CD4-positive, alpha-beta T cell treated with Interleukin-17A for 4 hours (primary cell): ENCODE results near the gene GAB1.

Source experiments
- DNase-seq: peaks from one replicate; pipeline ENCODE4 v3.0.0-alpha.2; 2020; ENCODE audit warnings: mixed read lengths

Gene GAB1

DNA sequence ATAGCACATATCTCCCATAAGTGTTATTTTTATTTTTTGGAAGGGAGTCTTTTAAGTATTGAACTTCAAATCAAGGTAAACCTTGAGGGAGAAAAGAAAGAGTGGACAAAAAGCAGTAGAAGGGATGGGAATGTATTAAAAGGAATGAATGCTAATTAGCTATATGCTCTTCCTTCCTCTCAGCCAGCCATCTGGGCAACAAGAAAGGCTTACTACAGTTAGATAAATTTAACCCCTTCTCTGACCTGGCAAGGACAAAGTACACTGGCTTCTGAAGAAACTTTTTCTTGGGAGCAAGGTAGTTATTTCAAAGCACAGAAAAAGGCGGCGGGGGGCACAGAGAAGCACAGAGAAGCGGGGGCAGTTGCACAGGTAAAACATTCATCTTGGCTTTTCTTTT, 54.6 kb downstream of the GAB1 start:
- DNase-seq, result no peak

DNA sequence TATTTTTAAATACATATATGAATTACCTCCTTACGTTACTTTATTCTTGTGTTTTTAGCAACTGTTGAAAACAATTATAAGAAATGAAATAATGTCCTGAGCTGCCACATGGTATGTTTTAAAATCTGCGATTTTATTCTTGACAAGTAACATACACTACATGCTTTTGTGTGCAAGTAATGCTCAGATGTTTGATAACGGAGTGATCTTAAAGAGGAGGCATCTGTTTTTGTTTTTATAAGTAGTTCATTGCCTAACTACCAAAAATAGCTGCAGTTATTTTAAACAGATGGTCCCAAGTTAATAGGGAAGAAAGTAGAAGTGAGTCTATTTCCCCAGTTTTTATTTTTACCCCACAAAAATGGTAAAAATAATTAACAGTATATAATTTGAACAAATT, 55.2 kb downstream of the GAB1 start:
- DNase-seq, result no peak

DNA sequence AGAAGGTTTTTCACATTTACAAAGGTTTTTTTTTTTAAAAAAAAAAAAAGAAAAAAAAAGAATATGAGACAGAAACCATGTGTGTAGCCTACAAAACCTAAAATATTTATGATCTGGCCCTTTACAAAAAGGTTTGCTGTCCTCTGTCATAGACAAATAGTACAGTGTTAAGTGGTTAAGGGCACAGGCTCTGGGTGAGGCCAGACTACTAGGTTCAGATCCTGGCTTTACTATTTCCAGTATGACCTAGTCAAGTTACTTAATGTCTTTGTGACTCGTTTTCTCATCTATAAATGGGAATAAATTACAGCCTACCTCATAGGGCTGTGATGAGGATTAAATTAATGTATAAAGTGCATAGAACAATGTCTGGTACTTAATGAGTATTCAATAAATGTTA, 56.5 kb downstream of the GAB1 start:
- no peak for DNase-seq

DNA sequence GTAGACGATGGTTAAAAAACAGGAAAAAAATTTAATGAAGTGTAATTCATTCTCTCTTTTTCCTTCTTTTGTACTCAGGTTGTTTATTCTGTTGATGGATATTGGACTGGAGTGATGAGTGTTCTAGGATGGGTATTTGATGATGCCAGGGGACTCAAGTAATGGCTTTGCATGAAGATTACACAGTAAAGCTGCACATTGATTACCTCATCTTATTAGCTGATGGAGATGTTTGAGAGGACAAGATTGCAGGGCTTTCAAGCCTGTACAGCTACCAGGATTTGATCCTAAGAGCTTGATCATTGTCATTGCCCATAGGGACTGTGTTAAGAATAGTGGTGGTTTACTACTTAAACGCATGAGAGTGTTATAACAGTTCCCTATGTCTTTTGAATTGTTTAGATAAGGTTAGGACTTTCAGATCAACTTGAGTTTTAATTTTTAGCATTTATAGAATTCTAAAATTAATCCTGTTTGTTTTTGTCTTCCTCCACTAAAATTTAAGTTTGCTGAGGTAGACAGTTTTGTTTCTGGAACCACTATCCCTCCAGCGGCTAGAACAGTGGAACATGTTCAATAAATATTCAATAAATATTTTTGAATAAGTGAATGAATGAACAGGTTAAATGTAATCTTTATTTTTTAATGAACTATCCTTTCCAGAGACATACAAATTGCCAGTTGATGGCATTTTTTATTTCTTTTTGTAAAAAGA, 58.2 kb downstream of the GAB1 start:
- DNase-seq, result no peak

DNA sequence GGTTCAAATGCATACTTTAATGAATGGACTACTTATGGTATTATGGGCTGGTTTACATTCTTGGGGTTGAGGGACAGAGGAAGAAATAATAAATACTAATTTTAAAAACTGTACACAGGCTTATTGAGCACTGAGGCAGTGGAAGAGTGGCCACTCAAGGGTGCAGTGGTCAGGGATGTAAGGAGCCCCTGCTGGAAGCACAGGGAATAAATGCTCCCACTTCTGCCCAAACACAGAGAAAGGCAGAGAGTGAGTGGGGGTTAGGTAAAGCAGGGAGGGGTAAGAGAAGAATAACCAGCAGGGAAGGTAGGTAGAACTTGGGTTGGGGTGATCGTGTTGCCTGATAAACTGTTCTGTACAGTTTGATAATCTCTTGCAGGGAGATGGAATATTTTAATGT, 60.0 kb downstream of the GAB1 start:
- DNase-seq, result no peak

DNA sequence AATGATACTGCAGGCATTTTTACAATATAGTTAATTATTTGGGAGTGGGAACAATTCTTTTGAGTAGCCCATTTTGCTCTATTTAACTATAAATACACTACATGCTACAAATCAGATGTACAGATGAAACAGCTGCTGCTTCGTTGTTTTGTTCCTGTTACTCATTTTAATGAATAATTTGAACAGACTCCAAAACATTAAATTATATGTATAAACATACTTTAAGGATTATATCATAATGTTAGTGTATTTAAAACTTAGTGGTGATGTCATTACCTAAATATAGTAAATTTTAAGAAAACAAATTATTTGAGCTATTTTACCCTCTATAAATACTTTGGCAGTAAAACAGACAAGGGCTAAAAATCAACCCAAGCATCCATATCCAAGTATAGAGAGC, 60.7 kb downstream of the GAB1 start:
- DNase-seq, result no peak

DNA sequence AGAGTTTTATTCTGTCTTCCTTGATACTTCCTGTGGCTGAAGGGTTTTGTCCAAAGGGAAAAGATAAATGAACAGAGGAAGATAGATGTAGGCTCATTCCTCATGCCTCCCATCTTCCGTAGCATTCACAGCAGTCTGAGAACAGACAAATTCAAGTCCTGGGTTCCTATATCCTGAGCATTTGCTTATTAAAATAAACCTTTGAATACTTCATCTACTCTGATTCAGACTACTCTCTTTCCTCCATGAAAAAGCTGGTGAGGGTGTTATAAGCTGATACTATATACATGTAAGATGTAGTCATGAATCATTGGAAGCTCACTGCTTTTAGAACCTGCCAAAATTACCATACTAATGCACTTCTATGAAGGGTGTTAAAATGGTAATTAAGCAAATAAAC, 61.2 kb downstream of the GAB1 start:
- no peak for DNase-seq

DNA sequence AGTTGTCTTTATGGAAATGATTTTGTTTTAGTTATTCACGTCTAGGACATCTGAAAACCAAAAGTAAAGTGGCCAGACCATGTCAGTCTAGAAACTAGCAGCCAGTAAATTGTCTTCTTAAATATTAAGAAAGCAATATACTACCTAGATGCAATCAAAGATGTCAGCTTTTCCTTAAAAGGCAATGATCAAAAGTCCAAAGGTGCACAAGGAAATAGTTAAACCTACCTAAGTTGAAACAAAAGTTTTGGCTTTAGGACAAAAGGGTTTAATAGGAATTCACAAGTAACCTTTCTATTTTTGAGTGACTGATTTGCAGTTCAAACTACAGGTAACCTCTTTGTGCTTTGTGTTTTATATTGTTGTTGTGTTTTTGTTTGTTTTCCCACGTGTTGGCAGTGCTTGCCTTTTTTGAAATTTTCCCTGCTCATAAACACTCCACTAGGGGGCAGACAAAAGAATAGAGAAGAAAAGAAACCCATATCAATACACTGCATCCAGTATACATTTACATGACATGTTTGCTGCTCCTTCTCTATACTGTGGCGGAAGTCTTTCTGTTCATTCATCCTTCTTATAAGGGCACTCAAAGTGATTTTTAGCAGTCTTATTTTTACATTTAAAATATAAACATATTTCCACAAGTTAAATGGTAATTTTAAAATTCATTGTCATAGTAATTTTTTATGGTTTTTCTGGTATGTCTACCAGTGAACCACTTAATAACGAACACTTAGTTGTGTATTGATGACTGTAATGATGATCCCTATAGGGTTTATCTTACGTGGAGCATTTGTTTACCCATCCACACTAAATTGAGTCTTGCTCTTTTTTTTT, 62.7 kb downstream of the GAB1 start:
- no peak for DNase-seq

DNA sequence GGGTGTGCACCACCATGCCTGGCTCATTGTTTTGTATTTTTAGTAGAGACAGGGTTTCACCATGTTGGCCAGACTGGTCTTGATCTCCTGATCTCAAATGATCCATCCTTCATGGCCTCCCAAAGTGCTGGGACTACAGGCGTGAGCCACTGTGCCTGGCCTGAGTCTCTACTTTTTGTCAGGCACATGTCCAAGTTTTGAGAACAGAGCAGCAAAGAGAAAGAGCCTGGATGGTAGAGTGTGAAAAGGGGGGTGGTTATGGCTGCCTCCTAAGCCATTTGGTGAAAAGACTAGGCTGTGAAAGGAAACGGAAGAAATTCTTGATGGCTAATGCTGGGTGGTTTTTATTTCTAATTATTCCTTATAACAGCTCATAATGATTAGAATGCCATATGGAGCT, 63.4 kb downstream of the GAB1 start:
- no peak for DNase-seq

DNA sequence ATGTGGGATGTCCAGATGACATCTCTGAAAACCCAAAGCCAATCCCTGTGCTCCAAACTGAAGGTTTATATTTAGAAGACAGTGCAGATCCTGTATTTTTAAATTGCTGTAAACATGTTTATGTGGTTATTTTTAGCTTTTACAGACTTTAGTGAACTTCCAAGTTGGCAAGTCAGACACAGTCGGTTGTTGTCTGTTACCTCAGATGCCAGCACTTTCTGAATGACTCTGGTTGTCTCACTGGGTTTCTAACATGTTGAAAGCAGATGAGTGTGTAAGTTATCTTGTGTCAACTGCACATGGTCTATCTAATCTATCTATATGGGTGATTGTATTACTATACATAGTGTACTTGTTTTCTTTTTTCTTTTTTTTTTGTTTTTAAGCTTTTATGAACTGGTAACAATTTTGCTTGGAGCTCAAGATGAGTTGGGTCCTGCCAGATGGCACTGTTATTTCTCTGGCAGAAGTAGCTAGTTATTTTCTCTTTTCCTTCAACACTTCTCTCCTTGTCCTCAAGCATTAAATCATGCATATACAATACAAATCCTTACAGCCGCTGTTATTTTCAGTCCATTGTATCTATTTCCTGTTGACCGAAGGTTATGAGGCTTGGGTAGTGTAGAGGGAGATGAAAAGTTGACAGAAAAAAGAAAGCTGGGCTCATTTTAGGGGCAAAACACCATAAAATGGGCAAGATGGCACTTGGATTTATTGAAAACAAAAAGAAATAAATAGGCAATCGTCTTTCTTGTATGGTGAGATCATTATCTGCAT, 66.3 kb downstream of the GAB1 start:
- no peak for DNase-seq

DNA sequence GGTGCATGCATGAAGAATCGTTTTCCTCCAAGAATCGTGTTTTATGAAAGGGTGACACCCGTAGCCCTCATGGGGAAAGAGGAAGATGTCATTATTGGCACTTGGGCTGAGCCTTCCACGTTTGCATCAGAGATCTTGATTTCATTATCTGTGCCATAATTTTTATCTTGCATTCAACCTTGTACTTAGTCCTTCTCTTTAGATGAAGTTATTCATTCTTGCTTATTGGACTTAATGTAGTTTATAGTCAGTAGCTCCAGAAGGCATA, 66.8 kb downstream of the GAB1 start:
- DNase-seq, result no peak

DNA sequence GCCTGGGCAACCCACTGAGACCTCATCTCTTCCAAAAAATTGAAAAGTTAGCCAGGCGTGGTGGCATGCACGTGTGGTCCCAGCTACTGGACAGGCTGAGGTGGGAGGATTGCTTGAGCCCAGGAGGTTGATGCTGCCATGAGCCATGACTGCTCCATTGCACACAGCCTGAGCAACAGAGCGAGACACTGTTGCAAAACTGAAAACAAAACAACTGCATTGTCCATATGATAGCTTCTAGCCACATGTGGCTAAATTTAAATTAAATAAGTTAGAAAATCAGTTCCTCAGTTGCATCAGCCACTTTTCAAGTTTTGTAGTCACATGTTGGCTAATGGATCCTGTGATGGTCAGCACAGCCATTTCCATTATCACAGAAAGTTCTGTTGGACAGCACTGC, 67.9 kb downstream of the GAB1 start:
- DNase-seq, result no peak

DNA sequence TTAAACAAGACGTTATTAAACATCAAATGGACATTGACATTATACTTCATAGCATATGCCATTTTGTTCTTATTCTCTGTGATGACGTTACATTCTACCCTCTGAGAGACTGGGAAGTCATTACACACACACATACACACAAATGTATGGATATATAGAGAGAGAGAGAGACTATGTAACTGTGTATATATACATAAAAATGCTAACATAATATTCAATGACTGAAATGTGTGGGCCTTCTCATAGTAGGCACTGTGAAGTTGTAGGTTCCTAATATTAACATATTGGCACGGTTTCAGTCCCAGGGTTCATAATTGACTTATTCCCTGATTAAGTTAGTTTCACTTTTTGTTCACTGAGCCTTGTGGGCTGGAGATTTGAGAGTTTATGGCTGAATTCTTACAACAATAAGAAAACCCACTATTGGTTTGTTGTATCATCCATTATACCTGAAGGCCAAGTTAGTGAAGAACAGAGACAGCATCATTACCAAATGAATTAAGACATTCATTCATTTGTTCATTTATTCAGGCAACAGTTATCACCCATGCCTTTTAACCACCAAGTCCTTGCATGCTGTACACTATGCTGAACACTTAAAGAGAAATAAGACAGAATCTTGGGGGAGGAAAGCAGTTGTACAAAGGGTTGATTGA, 68.5 kb downstream of the GAB1 start:
- DNase-seq, result no peak

DNA sequence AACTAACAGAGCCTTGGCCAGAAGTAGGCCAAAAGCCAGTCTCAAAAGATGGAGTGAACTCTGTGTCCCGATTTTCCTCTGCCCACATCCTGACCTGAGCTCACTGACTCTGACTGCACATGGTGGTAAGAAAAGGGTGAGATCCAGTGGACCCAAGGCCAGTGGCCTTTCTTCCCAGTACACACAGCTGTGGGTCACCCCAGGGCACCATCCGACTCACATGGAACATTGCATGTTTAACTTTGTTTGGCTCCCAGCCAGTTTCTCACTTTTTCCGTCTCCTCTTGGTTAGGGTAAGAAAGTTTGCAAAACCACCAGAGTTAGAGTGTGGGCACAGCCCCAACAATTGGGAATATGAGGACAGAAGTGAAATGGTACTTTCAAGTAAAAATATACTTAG, 69.8 kb downstream of the GAB1 start:
- DNase-seq, result no peak

DNA sequence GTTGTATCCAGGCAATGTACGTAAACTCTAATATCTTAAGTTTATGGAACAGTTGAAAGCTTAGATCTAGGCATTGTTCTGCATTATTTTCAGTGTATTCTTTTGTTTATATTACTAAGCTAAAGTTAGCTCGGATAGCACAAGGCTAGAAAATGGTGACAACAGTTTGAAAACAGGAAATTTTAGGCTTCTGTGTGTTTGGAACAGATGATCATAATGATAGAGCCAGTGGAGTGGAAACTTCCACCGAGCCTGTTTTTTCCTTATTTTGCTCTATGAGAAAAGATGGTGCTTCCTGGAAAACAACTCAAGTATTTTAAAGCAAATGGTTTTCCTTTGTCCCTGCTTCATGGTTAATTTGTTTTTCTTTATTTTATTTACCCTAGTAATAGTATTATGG, 70.8 kb downstream of the GAB1 start:
- no peak for DNase-seq

DNA sequence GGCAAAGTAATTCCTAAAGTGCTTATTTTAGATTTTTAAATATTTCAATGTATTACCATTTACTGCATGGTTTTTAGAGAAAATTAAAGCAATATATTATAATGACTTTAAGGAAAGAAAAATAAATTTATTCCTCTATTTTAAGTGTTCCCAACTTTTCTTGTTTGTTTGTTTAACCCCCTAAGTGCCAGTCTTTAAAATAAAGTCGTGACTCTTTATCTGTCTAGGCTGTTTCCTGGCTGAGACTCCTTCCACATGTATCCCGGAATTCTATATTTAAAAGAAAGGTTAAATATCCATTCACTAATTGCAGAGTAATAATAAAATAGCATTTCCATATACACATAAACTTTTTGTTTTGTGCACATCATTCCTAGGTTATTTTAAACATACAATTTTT, 71.2 kb downstream of the GAB1 start:
- no peak for DNase-seq

DNA sequence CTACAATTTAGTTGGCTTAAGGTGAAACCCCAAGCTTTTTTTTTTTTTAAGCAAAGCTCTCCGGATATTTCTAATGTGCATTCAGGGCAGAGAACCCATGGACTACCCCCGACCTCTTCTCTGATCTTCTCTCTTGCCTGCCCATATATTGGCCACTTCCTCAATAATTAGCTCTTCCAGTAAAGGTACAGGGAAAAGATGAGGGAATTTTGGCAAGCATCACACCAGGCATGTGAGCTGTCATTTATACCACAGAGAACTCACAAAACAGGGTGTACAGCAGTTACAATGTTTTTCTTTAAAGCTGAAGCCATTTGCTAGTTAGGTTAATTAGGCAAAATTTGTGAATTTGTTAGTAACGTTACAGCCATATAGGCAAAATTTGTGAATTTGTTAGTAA, 73.3 kb downstream of the GAB1 start:
- no peak for DNase-seq

DNA sequence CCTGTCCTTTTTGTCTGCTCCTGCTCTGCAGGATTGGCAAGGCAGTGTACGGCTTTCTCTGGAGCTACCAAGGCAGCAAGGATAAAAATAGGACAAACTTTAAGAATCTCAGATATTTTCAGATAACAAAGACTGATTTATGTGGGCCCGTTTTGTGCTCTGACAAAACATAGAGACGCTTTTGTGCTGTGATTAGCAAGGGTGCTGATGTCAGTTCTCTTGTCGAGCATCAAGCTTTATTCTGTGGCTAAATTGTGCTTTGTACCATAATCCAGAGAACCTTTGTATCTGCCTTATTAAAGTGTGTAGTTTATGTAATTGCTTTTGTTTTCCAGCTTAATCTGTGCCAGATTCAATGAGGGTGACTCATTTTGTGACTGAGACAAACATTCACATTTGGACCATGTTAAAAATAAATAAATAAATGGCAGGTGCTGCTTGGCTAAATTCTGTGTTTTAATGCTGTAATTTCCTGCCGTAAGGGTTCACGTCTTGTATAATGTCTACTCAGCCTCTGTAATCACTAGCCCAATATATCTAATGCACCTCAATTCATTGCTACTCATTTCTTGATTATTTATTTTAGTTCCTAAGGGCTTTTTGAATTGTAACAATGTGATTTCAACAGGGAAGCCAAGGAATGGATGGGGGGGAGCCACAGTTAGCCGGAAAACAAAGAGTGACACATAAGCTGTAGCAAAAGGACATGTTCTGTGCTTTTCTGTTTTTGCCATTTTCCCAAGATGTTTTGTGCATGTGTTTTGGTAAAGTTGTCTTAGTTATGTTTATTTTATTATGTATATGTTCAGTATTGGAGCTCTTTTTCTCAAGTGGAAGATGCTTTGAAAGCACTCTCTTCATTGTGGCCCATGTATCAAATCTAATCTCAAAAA, 75.1 kb downstream of the GAB1 start:
- DNase-seq, result no peak

DNA sequence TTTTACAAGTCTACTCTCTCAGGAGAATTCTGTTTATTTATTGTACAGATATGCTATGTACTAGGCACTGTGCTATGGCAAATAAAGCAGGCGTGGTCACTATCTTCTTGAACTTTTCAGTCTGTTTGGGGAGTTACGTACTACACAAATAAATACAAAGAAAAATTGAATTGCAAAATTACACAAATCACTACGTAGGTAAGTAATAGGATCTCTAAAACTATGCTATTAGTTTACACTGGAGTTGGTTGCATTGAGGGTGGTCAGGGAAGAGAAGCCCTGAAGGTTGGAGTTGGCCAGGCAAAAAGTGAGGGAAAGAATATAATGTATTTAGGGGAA, 75.7 kb downstream of the GAB1 start:
- DNase-seq, result no peak

DNA sequence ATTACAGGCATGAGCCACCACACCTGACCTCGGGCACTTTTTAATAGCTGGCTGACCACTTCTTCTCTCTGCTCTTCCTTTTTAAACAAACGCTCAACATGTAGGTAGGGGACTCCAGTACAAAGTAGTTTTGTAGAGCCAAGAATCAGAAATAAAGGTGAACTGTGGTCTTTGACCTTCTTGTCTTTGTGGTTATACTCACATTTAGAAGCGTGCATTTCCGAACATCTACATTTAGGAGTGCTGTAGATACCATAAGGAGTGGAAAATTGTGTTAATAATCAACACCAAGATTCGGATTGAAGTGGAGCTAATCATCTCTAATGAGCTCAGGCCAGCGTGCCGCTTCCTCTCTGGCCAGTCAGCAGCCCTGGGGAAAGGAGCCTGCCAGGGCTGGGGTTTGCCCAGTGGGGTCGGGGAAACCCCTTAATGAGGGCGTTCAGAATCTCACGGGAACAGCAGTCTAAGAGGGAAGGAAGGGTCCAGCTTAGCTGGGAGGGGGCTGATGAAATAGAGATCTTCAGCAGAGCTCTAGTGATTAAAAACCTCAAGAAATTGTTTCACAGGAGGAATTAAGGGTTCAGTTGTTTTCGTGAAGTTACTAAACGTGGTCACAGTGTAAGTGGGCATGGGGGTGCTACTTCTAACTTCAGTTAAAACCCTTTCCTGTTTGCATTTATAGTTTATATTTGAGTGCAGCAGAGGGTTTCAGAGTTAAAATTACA, 81.2 kb downstream of the GAB1 start:
- DNase-seq, result no peak

DNA sequence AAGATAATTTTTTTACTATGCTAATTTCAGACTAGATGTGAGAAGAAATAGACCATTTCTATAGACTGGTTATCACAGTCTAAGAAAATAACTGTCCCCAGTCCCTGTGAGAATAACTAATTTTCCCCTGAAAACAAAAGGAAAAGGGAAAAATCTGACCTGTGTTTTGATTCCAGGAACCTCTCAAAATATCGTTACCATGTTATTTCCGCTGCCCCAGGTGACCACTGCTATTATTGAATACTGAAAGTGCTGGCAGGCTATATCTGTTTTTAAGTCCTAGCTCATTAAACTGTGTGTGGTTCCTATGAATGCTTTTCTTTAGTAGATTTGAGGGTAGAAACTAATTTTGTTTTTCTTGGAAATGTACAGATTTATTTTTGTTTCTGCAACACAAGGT, 83.6 kb downstream of the GAB1 start:
- no peak for DNase-seq

DNA sequence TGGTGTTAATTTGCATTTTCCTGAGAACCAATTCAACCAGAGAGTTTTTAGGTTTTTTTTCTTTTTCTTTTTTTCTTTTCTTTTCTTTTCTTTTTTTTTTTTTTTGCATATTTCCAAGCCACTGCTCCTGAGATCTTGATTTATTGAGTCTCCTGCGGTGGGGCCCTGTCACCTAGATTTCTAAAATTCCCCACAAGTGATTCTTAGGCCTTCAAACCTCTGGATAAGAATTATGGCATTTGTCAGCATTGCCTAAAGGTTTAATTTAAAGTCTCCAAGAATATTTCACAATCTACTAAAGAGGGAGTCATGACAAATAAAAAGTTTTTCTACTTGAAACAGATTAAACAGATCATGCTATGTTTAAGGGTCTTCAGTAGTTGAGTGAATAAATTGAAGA, 84.9 kb downstream of the GAB1 start:
- no peak for DNase-seq
